ENCODE measurements around the gene PARD3B.

PARD3B gene

GRCh38 chr2:204657024-204657423 lies 111.7 kb downstream of the PARD3B start:
- no peak for DNase-seq (ENCODE audit: low read depth)

GRCh38 chr2:204662956-204663355 lies 117.7 kb downstream of the PARD3B start:
- DNase-seq (ENCODE audit: low read depth) = no peak

GRCh38 chr2:204663816-204664425 lies 118.6 kb downstream of the PARD3B start:
- DNase-seq (ENCODE audit: low read depth) = no peak

GRCh38 chr2:204664708-204665121 lies 119.4 kb downstream of the PARD3B start:
- DNase-seq (ENCODE audit: low read depth) = no peak

- no peak for DNase-seq (ENCODE audit: low read depth)
Observed at GRCh38 chr2:204665207-204665606, 119.9 kb downstream of the PARD3B start.

GRCh38 chr2:204665771-204666170 lies 120.5 kb downstream of the PARD3B start:
- no peak for DNase-seq (ENCODE audit: low read depth)

GRCh38 chr2:204667990-204668389 lies 122.7 kb downstream of the PARD3B start:
- DNase-seq (ENCODE audit: low read depth) = no peak

- DNase-seq (ENCODE audit: low read depth) = no peak
Observed at GRCh38 chr2:204669382-204669781, 124.1 kb downstream of the PARD3B start.

GRCh38 chr2:204670124-204670523 lies 124.8 kb downstream of the PARD3B start:
- DNase-seq (ENCODE audit: low read depth) = no peak

- DNase-seq (ENCODE audit: low read depth) = no peak
Observed at GRCh38 chr2:204670756-204671155, 125.5 kb downstream of the PARD3B start.

GRCh38 chr2:204672772-204673171 lies 127.5 kb downstream of the PARD3B start:
- DNase-seq (ENCODE audit: low read depth) = no peak

GRCh38 chr2:204673877-204674276 lies 128.6 kb downstream of the PARD3B start:
- DNase-seq (ENCODE audit: low read depth) = no peak

- no peak for DNase-seq (ENCODE audit: low read depth)
Observed at GRCh38 chr2:204678031-204678430, 132.8 kb downstream of the PARD3B start.

GRCh38 chr2:204680576-204680975 lies 135.3 kb downstream of the PARD3B start:
- DNase-seq (ENCODE audit: low read depth) = no peak

- DNase-seq (ENCODE audit: low read depth) = no peak
Observed at GRCh38 chr2:204681412-204681811, 136.1 kb downstream of the PARD3B start.

GRCh38 chr2:204683384-204683783 lies 138.1 kb downstream of the PARD3B start:
- DNase-seq (ENCODE audit: low read depth) = no peak

- no peak for DNase-seq (ENCODE audit: low read depth)
Observed at GRCh38 chr2:204686406-204686805, 141.1 kb downstream of the PARD3B start.

- DNase-seq (ENCODE audit: low read depth) = no peak
Observed at GRCh38 chr2:204687776-204688175, 142.5 kb downstream of the PARD3B start.

- DNase-seq (ENCODE audit: low read depth) = no peak
Observed at GRCh38 chr2:204691911-204692510, 146.7 kb downstream of the PARD3B start.

GRCh38 chr2:204692790-204693189 lies 147.5 kb downstream of the PARD3B start:
- DNase-seq (ENCODE audit: low read depth) = no peak

- no peak for DNase-seq (ENCODE audit: low read depth)
Observed at GRCh38 chr2:204693262-204693661, 148.0 kb downstream of the PARD3B start.

- DNase-seq (ENCODE audit: low read depth) = no peak
Observed at GRCh38 chr2:204695506-204695905, 150.2 kb downstream of the PARD3B start.

- no peak for DNase-seq (ENCODE audit: low read depth)
Observed at GRCh38 chr2:204696124-204696523, 150.8 kb downstream of the PARD3B start.
